Subcutaneous abdominal adipose tissue (tissue), 5 donors: ENCODE measurements around the gene GJA3.

ENCODE experiments used
- H3K27ac ChIP-seq: one replicate; pipeline ENCODE4 v1.7.0; 2013; ENCODE audit warnings: low read depth, mild to moderate bottlenecking, inconsistent platforms, low read length, moderate library complexity
- H3K27me3 ChIP-seq, 5 donors: one replicate each; pipeline ENCODE4 v1.7.0; 2013; ENCODE audit warnings: low read length in 5 of 5, inconsistent platforms in 1 of 5; ENCODE audit not compliant: control insufficient read depth in 5 of 5, insufficient read depth in 4 of 5
- H3K36me3 ChIP-seq, 5 donors: one replicate each; pipeline ENCODE4 v1.7.0; 2013; ENCODE audit warnings: low read length in 5 of 5; ENCODE audit not compliant: control insufficient read depth in 5 of 5, insufficient read depth in 5 of 5
- H3K4me1 ChIP-seq, 5 donors: one replicate each; pipeline ENCODE4 v1.7.0; 2013; ENCODE audit warnings: low read length in 5 of 5, mild to moderate bottlenecking in 3 of 5, moderate library complexity in 1 of 5; ENCODE audit not compliant: control insufficient read depth in 5 of 5, insufficient read depth in 5 of 5
- H3K4me3 ChIP-seq, 5 donors: one replicate each; pipeline ENCODE4 v1.7.0; 2013; ENCODE audit warnings: low read length in 5 of 5, low read depth in 1 of 5
- H3K9ac ChIP-seq, 5 donors: one replicate each; pipeline ENCODE4 v1.7.0; 2013; ENCODE audit warnings: low read length in 5 of 5, mild to moderate bottlenecking in 4 of 5, moderate library complexity in 3 of 5
- H3K9me3 ChIP-seq, 5 donors: one replicate each; pipeline ENCODE4 v1.7.0; 2013; ENCODE audit warnings: low read length in 5 of 5; ENCODE audit not compliant: control insufficient read depth in 5 of 5
- donor health status: healthy.
- donor health status: healthy.
- donor health status: healthy.
- donor health status: healthy.
- donor health status: healthy.

Gene GJA3

DNA sequence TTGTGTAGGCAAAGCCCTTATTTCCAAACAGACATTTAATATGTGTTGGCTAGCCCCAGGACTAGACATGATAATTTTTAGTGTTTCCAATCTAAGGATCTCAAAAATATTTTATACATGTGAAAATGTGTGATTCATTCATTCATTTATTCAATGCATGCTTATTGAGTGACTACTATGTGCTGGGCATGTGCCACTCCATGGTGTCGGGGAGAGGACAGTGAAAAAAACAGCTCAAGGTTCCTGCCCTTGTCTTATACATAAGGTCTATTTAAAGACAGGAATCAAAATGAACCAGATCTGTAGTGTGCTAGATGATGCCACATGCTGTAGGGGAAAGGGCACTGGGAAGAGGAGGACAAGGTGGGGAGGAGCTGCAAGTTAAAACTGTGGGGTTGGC is 36.5 kb downstream of the GJA3 start:
- Histone ChIP-seq H3K9ac (no peak overlapping the region), H3K36me3 (no peaks in the 10 kb centered on the region), H3K4me1 (peaks cover 0 to 26% (median 21%) of the 10 kb centered on the region in 5 donors), H3K9me3 (no peaks in the 10 kb centered on the region), H3K27me3 (peaks cover 0 to 6% (median 2%) of the 10 kb centered on the region in 5 donors), H3K4me3 (no peak overlapping the region), H3K27ac (no peak overlapping the region)

DNA sequence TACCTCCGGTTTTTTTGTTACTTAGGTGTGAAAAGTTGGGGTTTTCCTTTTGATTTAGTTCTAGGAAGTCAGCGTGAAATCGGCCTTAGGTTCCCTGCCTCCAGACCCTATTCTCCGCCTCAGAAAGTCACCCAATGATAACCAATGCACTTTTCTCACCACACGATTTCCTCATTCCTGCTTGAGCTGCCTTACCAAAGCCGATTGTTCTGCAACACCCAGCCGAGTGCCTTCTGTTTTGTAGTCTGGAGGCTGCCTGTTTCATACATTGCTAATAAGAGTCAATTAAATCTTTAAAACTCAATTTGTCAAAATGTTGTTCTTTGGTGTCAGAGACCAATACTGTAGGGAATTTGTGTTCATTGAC is 39.7 kb downstream of the GJA3 start:
- H3K27ac ChIP-seq: no peak overlapping the region
- H3K9me3 ChIP-seq: no peaks in the 10 kb centered on the region
- no peaks in the 10 kb centered on the region for H3K36me3 ChIP-seq
- no peak overlapping the region for H3K9ac ChIP-seq
- H3K4me1 ChIP-seq: peaks cover 0 to 18% (median 14%) of the 10 kb centered on the region in 5 donors
- peaks cover 0 to 4% (median 0%) of the 10 kb centered on the region in 5 donors for H3K27me3 ChIP-seq
- peak overlapping the region in 2 of 5 donors; percentile 66 to 79 for H3K4me3 ChIP-seq

DNA sequence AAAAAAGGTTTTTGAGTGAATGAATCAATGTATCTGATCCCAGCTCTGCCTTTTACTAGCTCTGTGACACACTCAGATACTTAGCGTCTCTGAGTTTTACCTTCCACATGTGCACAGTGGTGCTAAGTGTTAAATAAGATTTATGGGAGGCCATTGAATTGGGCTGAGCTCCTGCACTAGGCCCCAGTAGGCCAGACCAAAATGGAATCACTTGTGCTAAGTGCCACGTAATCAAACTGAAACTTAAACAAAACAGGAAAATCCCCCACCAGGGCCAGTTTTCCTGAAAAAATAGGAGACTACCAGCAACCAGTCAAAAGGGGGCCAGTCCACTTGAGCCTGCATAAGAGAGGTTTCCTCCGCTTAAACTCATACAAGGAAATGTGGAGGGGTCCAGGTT is 40.9 kb downstream of the GJA3 start:
- peaks cover 0 to 4% (median 0%) of the 10 kb centered on the region in 5 donors for H3K27me3 ChIP-seq
- H3K9ac ChIP-seq: no peak overlapping the region
- H3K4me1 ChIP-seq: peaks cover 0 to 18% (median 14%) of the 10 kb centered on the region in 5 donors
- H3K9me3 ChIP-seq: no peaks in the 10 kb centered on the region
- peak overlapping the region in 3 of 5 donors; percentile 49 to 79 (median 66) for H3K4me3 ChIP-seq
- H3K36me3 ChIP-seq: no peaks in the 10 kb centered on the region
- peak overlapping the region; percentile 57 for H3K27ac ChIP-seq

DNA sequence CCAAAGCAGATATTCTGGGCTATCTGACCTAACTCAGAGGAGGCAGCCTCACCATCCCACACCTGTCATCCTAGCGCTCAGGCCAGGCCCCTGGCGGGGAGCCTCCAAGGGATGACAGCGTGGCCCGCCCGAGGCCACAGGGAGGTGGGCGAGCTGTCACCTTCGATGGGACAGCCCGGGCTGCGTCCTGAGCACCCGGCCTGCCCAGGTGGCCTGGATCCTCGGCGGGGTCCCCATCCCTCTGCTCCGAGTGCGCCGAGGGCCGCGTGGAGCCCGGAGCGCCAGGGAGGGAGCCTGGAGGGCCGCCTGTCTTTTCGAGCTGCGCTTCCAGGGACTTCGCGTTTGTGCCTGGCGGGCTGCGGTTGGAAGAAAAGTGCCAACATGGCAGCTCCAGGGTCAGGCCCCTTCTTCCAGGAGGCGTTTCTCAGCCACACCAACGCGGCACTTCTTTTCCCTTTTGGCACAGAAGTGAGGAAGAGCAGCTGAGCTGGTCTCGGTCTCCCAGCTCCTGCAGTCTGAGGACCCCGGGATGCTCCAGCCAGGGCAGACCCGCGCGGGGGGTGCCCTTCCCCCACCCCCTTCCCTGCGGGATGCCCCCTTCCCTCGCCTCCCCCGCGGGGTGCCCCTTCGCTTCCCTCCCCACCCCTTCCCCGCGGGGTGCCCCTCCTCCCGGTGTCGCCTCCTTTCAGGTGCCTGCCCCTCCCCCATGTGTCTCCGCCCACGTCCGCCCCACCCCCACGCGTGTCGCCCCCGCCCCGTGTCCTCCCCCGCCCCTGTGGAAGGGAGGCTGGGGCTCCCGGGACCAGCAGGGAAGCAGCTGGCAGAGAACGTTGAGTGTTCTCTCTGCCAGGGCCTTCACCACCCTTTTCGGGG is 42.3 kb downstream of the GJA3 start:
- Histone ChIP-seq H3K9ac (peak overlapping the region in 4 of 5 donors; percentile 60 to 72 (median 66)), H3K4me1 (peaks cover 0 to 18% (median 14%) of the 10 kb centered on the region in 5 donors), H3K27ac (peak overlapping the region; percentile 57), H3K9me3 (no peaks in the 10 kb centered on the region), H3K4me3 (peak overlapping the region; percentile 71 to 84 (median 77)), H3K36me3 (no peaks in the 10 kb centered on the region), H3K27me3 (peaks cover 0 to 3% (median 0%) of the 10 kb centered on the region in 5 donors)

DNA sequence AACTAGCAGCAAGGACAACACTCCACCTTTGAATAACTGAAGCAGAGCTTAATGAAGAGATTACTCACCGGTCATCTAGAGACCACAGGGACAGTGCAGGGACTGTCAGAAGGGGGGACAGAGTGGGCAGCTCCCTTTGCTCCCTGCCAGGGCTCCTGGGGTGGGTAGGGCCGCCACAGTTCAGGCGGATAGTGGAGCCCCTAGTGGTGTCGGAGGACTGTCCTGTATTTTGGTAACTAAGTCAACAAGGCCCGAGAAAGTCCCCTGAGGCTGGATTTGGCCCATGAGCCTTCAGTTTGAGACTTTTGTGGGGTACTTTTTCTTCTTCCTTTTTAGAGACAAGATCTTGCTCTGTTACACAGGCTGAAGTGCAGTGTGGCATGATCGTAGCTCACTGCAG is 44.6 kb downstream of the GJA3 start:
- Histone ChIP-seq H3K4me1 (peaks cover 0 to 18% (median 14%) of the 10 kb centered on the region in 5 donors), H3K4me3 (no peak overlapping the region), H3K27me3 (no peaks in the 10 kb centered on the region), H3K9me3 (no peaks in the 10 kb centered on the region), H3K27ac (no peak overlapping the region), H3K36me3 (no peaks in the 10 kb centered on the region), H3K9ac (no peak overlapping the region)

DNA sequence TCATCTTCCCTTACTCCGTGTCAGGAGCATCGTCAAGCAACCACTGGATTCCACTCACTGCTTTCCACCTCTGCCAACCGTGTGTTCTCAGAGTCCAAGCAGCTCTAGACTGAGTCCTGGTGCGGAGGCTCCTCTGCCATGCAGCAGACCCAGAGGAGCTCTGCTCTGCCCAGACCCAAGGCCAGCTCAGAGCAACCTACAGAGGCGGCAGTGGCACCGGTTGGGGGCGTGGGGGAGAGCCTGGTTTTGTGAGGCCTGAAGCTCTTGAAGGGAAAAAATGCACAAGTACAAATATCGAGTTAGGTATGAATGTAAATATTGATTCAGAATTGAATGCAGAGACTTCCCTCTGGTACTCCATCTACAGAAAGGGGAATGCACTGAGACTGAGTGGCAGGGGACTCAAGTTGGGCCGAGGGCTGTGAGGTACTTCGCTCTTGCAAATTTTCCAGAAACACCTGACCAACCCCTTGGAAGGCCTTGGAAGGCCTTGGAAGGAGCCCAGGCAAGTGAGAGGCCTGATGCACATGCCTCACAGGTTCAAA is 46.7 kb downstream of the GJA3 start:
- H3K27ac ChIP-seq: no peak overlapping the region
- H3K4me1 ChIP-seq: peaks cover 0 to 10% (median 6%) of the 10 kb centered on the region in 5 donors
- no peaks in the 10 kb centered on the region for H3K36me3 ChIP-seq
- no peaks in the 10 kb centered on the region for H3K9me3 ChIP-seq
- no peaks in the 10 kb centered on the region for H3K27me3 ChIP-seq
- no peak overlapping the region for H3K9ac ChIP-seq
- H3K4me3 ChIP-seq: no peak overlapping the region

DNA sequence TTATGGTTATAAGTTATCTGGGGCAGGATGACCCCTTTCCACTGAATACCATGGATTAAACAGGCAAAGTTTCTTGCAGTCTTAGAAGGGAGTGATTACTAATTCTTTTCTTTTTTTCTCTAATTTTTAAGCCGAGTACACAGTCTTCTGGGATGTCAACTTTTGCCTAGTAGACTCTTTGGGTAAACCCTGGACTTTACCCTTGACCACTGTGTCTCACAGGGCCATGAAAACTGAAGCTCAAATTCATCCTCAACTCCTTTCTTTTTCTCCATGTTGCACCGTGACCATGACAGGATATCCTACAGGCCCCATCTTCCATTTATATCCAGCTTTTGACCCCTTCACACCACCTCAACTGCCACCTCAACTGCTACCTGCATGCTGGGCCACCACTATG is 51.8 kb downstream of the GJA3 start:
- Histone ChIP-seq H3K4me1 (peaks cover 0 to 3% (median 0%) of the 10 kb centered on the region in 5 donors), H3K9ac (no peak overlapping the region), H3K9me3 (no peaks in the 10 kb centered on the region), H3K27me3 (peaks cover 0 to 10% (median 5%) of the 10 kb centered on the region in 5 donors), H3K4me3 (no peak overlapping the region), H3K27ac (no peak overlapping the region), H3K36me3 (no peaks in the 10 kb centered on the region)

DNA sequence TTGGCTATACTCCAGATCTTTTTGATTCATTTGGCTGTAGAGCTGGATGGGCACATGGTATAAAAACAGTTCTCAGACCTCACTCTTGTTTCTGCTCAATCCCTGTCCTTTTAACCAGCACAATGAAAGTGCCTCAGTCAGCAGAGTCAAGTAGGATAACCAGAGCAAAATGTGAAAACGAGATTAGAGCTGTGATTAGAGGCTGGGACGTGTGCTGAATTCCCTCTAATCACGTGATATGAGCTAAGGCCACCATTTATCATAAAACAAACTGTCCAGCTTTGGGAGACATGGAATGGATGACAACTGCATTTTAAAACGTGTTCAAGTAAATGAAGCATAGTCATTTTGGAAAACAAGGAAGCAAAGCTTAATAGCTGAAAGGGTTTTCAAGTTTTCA is 54.1 kb downstream of the GJA3 start:
- Histone ChIP-seq H3K36me3 (no peaks in the 10 kb centered on the region), H3K27ac (no peak overlapping the region), H3K4me3 (no peak overlapping the region), H3K9ac (no peak overlapping the region), H3K4me1 (peaks cover 0 to 3% (median 0%) of the 10 kb centered on the region in 5 donors), H3K9me3 (no peaks in the 10 kb centered on the region), H3K27me3 (peaks cover 0 to 24% (median 13%) of the 10 kb centered on the region in 5 donors)

DNA sequence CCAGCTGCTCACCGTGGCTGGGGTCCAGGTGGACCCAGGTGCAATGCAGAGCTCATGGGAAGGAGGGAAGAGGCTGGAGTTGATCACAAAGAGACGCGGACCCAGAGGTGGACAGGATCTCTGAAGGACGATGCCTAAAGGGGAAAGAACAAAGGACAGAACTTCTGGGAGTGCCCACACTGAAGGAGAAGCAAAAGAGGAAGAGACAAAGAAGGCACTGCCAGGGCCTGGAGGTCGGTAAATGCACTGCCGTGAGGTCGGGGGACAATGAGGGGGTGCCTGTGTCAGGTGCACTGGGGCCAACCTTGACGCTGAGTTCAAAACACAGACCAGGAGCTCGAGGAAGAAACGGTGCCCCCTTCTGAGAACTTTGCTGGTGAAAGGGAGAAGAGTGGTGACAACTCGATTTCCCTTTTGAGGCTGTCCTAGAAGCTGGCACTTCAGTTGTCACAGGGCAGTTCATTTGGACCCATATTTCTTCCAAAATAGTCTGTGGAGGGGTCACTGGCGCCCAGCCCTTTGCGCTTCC is 55.6 kb downstream of the GJA3 start:
- H3K4me1 ChIP-seq: peaks cover 0 to 3% (median 0%) of the 10 kb centered on the region in 5 donors
- H3K4me3 ChIP-seq: no peak overlapping the region
- peaks cover 0 to 25% (median 14%) of the 10 kb centered on the region in 5 donors for H3K27me3 ChIP-seq
- no peaks in the 10 kb centered on the region for H3K9me3 ChIP-seq
- H3K27ac ChIP-seq: no peak overlapping the region
- no peaks in the 10 kb centered on the region for H3K36me3 ChIP-seq
- H3K9ac ChIP-seq: no peak overlapping the region
